ENCODE results near the gene ITPKC. TPM values are rescaled to one million over a fixed set of nuclear protein-coding genes. Genes with fewer than 3 reads are reported as not detected.

ITPKC gene
- total and polyA plus RNA-seq, 2 experiments from 2014 or later, result 5.3 to 12.6 TPM

- Histone ChIP-seq H3F3A (replicated peaks; ENCODE audit: low read depth) (no peaks in the 10 kb centered on the region; the same call in 1 of the 2 replicates), H3K4me1 (ENCODE audit: insufficient read depth) (peaks cover 8% of the 10 kb centered on the region; the same call in 1 of the 2 replicates), H3K4me3 (peak overlapping the region; percentile 78), H3K79me2 (replicated peaks; ENCODE audit: insufficient read depth) (peaks cover 19% of the 10 kb centered on the region), H4K20me1 (replicated peaks; ENCODE audit: insufficient read depth) (peaks cover 8% of the 10 kb centered on the region), H3K27me3 (ENCODE audit: insufficient read depth) (no peaks in the 10 kb centered on the region), H3K4me2 (peak overlapping the region; percentile 94), H3K9me2 (ENCODE audit: insufficient read depth) (no peaks in the 10 kb centered on the region), H2AFZ (no peak overlapping the region), H3K27ac (ENCODE audit: low read depth) (peak overlapping the region; percentile 99; the same call in 1 of the 2 replicates), H3K36me3 (ENCODE audit: insufficient read depth) (peaks cover 4% of the 10 kb centered on the region; the same call in 1 of the 2 replicates)
- ATAC-seq (peak; percentile 38), DNase-seq (ENCODE audit: low spot score) (peak; percentile 71)
- Mint-ChIP-seq H3K4me3 (peak overlapping the region; percentile 86), H3K9me3 (no peaks in the 10 kb centered on the region), H3K27ac (peak overlapping the region; percentile 100), H3K27me3 (ENCODE audit: insufficient read depth, low read depth, poor library complexity) (peaks cover 2% of the 10 kb centered on the region), H3K4me1 (peaks cover 17% of the 10 kb centered on the region), H3K36me3 (ENCODE audit: low read depth) (peaks cover 8% of the 10 kb centered on the region)
- TF ChIP-seq ZNF114 (CRISPR knock-in tag; IDR thresholded peaks at IDR 0.05), result no peak
- TF ChIP-seq JUNB (IDR thresholded peaks at IDR 0.05; ENCODE audit: unreplicated experiment), result no peak
- TF ChIP-seq, protein P1, sequence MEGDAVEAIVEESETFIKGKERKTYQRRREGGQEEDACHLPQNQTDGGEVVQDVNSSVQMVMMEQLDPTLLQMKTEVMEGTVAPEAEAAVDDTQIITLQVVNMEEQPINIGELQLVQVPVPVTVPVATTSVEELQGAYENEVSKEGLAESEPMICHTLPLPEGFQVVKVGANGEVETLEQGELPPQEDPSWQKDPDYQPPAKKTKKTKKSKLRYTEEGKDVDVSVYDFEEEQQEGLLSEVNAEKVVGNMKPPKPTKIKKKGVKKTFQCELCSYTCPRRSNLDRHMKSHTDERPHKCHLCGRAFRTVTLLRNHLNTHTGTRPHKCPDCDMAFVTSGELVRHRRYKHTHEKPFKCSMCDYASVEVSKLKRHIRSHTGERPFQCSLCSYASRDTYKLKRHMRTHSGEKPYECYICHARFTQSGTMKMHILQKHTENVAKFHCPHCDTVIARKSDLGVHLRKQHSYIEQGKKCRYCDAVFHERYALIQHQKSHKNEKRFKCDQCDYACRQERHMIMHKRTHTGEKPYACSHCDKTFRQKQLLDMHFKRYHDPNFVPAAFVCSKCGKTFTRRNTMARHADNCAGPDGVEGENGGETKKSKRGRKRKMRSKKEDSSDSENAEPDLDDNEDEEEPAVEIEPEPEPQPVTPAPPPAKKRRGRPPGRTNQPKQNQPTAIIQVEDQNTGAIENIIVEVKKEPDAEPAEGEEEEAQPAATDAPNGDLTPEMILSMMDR (conservative IDR thresholded peaks at IDR 0.05; ENCODE audit: low read depth in 2 of 2), result peak in 1 of 2 experiments; percentile 23; a peak in 1 of 4 replicates
These were observed 25.3 kb upstream of the ITPKC start for GRCh38 chr19:40691421-40692211.

DNA sequence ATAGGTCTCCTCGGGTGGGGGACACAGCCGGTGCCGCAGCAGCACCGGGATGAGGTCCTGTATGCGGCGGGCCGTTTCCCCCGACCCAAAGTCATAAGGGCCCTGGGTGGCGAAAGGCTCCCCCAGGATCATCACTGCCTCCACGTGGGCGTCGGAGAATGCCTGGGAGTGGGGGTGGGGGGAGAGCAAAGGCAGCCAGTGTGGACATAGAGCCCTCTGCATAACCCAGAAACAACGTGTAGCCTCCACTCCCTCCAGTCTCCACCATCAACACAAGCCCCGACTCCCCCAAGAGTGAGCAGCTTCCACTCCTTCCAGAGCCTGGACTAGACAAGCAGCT is 24.7 kb upstream of the ITPKC start:
- Histone ChIP-seq H3K27ac (ENCODE audit: low read depth) (no peak overlapping the region), H3K27me3 (ENCODE audit: insufficient read depth) (no peaks in the 10 kb centered on the region), H3K4me2 (peak overlapping the region; percentile 94; the same call in 1 of the 2 replicates), H4K20me1 (replicated peaks; ENCODE audit: insufficient read depth) (peaks cover 8% of the 10 kb centered on the region), H3K36me3 (ENCODE audit: insufficient read depth) (peaks cover 4% of the 10 kb centered on the region; the same call in 1 of the 2 replicates), H3K79me2 (replicated peaks; ENCODE audit: insufficient read depth) (peaks cover 19% of the 10 kb centered on the region), H3K4me1 (ENCODE audit: insufficient read depth) (peaks cover 8% of the 10 kb centered on the region; the same call in 1 of the 2 replicates), H3K9me2 (ENCODE audit: insufficient read depth) (no peaks in the 10 kb centered on the region), H3F3A (replicated peaks; ENCODE audit: low read depth) (no peaks in the 10 kb centered on the region; the same call in 1 of the 2 replicates), H2AFZ (no peak overlapping the region), H3K4me3 (no peak overlapping the region)
- no peaks in the 10 kb centered on the region for H3K9me3 Mint-ChIP-seq
- peak overlapping the region; percentile 73; the same call in 1 of the 2 replicates for H3K27ac Mint-ChIP-seq
- peaks cover 2% of the 10 kb centered on the region for H3K27me3 Mint-ChIP-seq (ENCODE audit: insufficient read depth, low read depth, poor library complexity)
- H3K4me3 Mint-ChIP-seq, result no peak overlapping the region
- ATAC-seq (no peak), DNase-seq (ENCODE audit: low spot score) (no peak)
- peaks cover 17% of the 10 kb centered on the region for H3K4me1 Mint-ChIP-seq
- TF ChIP-seq STAT1 (IDR thresholded peaks at IDR 0.05; ENCODE audit: unreplicated experiment) (no peak), EZH2 (IDR thresholded peaks at IDR 0.05; ENCODE audit: low read depth, unreplicated experiment) (no peak), ZNF114 (CRISPR knock-in tag; IDR thresholded peaks at IDR 0.05) (no peak), POLR2AphosphoS5 (IDR thresholded peaks at IDR 0.05; ENCODE audit: low read depth) (no peak), ZNF331 (CRISPR knock-in tag; IDR thresholded peaks at IDR 0.05; ENCODE audit: low read depth) (no peak), JUNB (IDR thresholded peaks at IDR 0.05; ENCODE audit: unreplicated experiment) (no peak), REST (IDR thresholded peaks at IDR 0.05; ENCODE audit: unreplicated experiment) (no peak), EZH2phosphoT487 (IDR thresholded peaks at IDR 0.05; ENCODE audit: unreplicated experiment) (no peak), NANOG (IDR thresholded peaks at IDR 0.05; ENCODE audit: borderline replicate concordance) (no peak)
- TF ChIP-seq, protein P1 (conservative IDR thresholded peaks at IDR 0.05; ENCODE audit: low read depth in 2 of 2), result no peak
- H3K36me3 Mint-ChIP-seq (ENCODE audit: low read depth), result peaks cover 7% of the 10 kb centered on the region; the same call in 2 of the 3 replicates

All from GM23338 (cell line).